Fibroblast of mammary gland (primary cell): ENCODE measurements around the gene PLEKHH2.

Source experiments
- DNase-seq: peaks from one replicate; pipeline ENCODE4 v3.0.0-alpha.2; 2010; ENCODE audit warnings: low read depth
- H3K4me3 ChIP-seq: 2 replicates; pipeline ENCODE4 v1.5.1; 2011; ENCODE audit warnings: low read depth, mild to moderate bottlenecking, low read length, moderate library complexity; ENCODE audit not compliant: control insufficient read depth
- CTCF ChIP-seq: conservative IDR thresholded peaks from 2 replicates; pipeline ENCODE4 v1.5.1; 2011; ENCODE audit warnings: low read depth, low read length, inconsistent platforms; ENCODE audit not compliant: control insufficient read depth, insufficient read depth

Gene PLEKHH2

DNA sequence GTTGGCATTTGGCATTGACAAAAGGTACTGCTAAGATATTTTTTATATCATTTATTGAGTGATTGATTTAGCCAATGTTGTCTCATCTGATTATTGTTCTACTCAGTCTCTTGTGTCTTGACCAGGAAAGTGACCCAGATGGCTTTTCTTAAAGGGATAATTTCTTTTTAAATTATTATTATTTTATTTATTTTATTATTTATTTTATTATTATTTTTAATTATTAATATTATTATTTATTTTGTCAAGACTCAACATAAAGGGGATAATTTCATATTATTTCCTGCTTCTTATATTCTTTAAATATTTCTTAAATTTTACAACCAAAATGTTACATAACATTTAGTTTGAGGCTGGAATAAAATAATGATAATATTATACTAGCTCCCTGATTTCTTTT, 163.8 kb downstream of the PLEKHH2 start:
- no peak for DNase-seq
- TF ChIP-seq CTCF: no peak
- no peak overlapping the region for H3K4me3 ChIP-seq

- H3K4me3 ChIP-seq: no peak overlapping the region
- no peak for DNase-seq
- TF ChIP-seq CTCF: no peak
Measured at GRCh38 chr2:43802135-43802534, 165.1 kb downstream of the PLEKHH2 start.

DNA sequence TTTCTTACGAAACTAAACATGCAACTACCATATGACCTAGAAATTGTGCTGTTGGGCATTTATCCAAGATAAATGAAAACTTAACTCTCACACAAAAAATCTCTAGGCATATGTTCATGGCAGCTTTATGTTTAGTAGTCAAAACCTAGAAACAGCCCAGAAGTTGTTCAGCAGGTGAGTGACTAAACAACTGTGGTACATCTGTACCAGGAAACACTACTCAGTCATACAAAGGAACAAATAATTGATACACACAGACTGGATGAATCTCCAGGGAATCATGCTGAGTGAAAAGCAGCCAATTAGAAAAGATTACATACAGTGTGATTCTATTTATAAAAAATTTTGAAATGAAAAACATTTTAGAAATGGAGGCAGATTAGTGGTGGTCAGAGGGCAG, 166.1 kb downstream of the PLEKHH2 start:
- peak; percentile 46 for DNase-seq
- TF ChIP-seq CTCF: no peak

DNA sequence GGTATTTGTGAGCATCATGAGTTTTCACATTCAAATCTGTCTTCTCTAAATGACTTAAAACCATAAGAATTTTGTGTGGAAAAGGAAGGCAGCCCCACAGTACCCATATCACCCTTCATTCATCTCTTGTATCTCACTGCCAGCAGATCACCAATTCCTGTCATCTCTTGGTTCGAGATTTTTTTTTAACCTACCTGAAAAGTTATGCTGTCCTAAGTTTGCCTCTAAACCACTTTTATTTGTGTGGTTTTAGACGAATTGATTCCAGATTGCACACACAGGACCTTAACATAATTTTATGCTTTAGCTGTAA, 169.6 kb downstream of the PLEKHH2 start:
- no peak for DNase-seq
- no peak for TF ChIP-seq CTCF
- H3K4me3 ChIP-seq: no peak overlapping the region

More for the DNA sequence above, 166.1 kb downstream of the PLEKHH2 start:
- no peak overlapping the region for H3K4me3 ChIP-seq

DNA sequence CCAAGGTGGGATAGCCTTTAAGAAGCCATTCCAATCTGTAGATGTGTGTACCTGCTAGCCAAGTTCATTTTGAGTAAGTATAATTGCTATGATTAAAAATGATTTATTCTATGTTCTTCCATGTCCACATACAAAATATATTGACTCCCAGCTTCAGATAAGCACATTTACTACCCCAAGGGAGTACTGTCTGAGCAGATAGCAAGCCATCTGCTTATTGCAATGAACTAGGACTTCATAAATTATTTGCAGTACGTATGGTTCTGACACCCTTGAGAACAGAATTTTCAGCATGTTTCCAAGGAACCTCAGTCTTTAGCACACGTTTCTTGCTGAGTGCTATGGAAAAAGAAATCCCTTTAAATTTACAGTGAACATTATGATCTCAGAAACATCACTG, 173.4 kb downstream of the PLEKHH2 start:
- DNase-seq: no peak
- no peak overlapping the region for H3K4me3 ChIP-seq

GRCh38 chr2:43810888-43811287, 173.8 kb downstream of the PLEKHH2 start:
- DNase-seq: no peak
- TF ChIP-seq CTCF: no peak
- no peak overlapping the region for H3K4me3 ChIP-seq

More for the DNA sequence above, 173.4 kb downstream of the PLEKHH2 start:
- no peak for TF ChIP-seq CTCF

- no peak overlapping the region for H3K4me3 ChIP-seq
- no peak for DNase-seq
- TF ChIP-seq CTCF: no peak
Measured at GRCh38 chr2:43812006-43812405, 174.9 kb downstream of the PLEKHH2 start.
